Spinal cord (tissue), 10 donors: Measurements from ENCODE around the gene CPN2. TPM values are rescaled to one million over a fixed set of nuclear protein-coding genes. Genes with fewer than 3 reads are reported as not detected.

Experiments
- DNase-seq, 6 donors: peaks; one replicate each; pipeline versions ENCODE4 v3.0.0 to v3.0.0-alpha.2; 2013 to 2015; ENCODE audit warnings: low spot score in 6 of 6, low read depth in 4 of 6
- H3K27ac ChIP-seq: one replicate; pipeline ENCODE4 v1.5.1; 2013; ENCODE audit warnings: low read depth, low read length, control low read depth
- H3K27me3 ChIP-seq: one replicate; pipeline ENCODE4 v1.6.1; 2013; ENCODE audit warnings: low read length; ENCODE audit not compliant: control insufficient read depth, insufficient read depth
- H3K36me3 ChIP-seq: one replicate; pipeline ENCODE4 v1.6.1; 2013; ENCODE audit warnings: low read length; ENCODE audit not compliant: control insufficient read depth, insufficient read depth
- H3K4me1 ChIP-seq: one replicate; pipeline ENCODE4 v1.6.1; 2013; ENCODE audit warnings: low read length; ENCODE audit not compliant: control insufficient read depth, insufficient read depth
- H3K4me3 ChIP-seq: one replicate; pipeline ENCODE4 v1.5.1; 2013; ENCODE audit warnings: low read depth, low read length, control low read depth
- H3K9me3 ChIP-seq: one replicate; pipeline ENCODE4 v1.6.1; 2013; ENCODE audit warnings: low read length; ENCODE audit not compliant: control insufficient read depth, insufficient read depth
- WGBS: methylation state at CpG from one replicate; pipeline ENCODE4 v1.1.5; 2013; ENCODE audit warnings: missing lambda C conversion rate; ENCODE audit not compliant: insufficient coverage; 5-methylcytosine and 5-hydroxymethylcytosine counted together
- polyA plus RNA-seq, 2 donors: library from polyadenylated mRNA; unstranded; fragments of 120-200 nt; gene quantifications; one replicate each; pipeline ENCODE4 v1.2.1, GENCODE V29; 2013; ENCODE audit not compliant: insufficient read length in 2 of 2
- total RNA-seq, 2 donors: library from RNA; depleted of rRNA in 1 of 2; stranded (reverse); fragments of 120-200 nt in 1 of 2; fragments of >200 nt in 1 of 2; gene quantifications; one replicate each; pipeline versions ENCODE4 v1.2.3 to v1.2.4, GENCODE V29; 2013 to 2014
- donor health status: healthy.

CPN2 gene
- total and polyA plus RNA-seq, 4 donors, result not detected

GRCh38 chr3:194303749-194304148 lies 47.4 kb downstream of the CPN2 start:
- H3K27me3 ChIP-seq, result peaks cover 29% of the 10 kb centered on the region
- WGBS, result 75% methylated on average over 1 of the region's 1 CpG
- no peak for DNase-seq
- no peak overlapping the region for H3K4me3 ChIP-seq
- H3K9me3 ChIP-seq, result no peaks in the 10 kb centered on the region
- H3K4me1 ChIP-seq, result peaks cover 19% of the 10 kb centered on the region
- H3K27ac ChIP-seq, result no peak overlapping the region
- no peaks in the 10 kb centered on the region for H3K36me3 ChIP-seq

DNA sequence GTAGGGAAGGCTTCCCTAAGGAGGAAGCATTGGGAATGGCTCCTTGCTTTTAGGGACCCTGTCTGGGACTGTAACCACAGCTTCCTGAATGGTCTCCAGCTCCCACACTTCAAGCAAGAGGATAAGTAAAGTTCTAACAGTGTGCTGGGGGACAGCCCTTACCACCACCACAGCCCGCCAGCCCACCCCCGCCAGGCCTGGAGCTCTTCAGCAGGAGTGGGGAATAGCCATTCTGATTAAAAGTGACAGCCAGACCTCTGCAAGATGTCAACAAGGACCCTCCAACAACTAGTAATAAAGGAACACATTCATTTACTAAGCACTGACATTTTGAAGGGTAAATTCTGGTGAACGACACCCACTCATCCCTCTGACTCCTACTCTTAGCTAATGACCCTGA lies 49.4 kb downstream of the CPN2 start:
- Histone ChIP-seq H3K4me1 (peaks cover 27% of the 10 kb centered on the region), H3K36me3 (no peaks in the 10 kb centered on the region), H3K9me3 (no peaks in the 10 kb centered on the region), H3K27me3 (peaks cover 23% of the 10 kb centered on the region), H3K27ac (no peak overlapping the region), H3K4me3 (no peak overlapping the region)
- 85% methylated on average over 3 of the region's 3 CpGs for WGBS
- no peak for DNase-seq

- no peak for DNase-seq
- Histone ChIP-seq H3K4me1 (peaks cover 27% of the 10 kb centered on the region), H3K36me3 (no peaks in the 10 kb centered on the region), H3K4me3 (no peak overlapping the region), H3K9me3 (no peaks in the 10 kb centered on the region), H3K27me3 (peaks cover 21% of the 10 kb centered on the region), H3K27ac (no peak overlapping the region)
- WGBS, result 100% methylated on average over 2 of the region's 6 CpGs
These were observed 50.2 kb downstream of the CPN2 start for GRCh38 chr3:194300936-194301335.

DNA sequence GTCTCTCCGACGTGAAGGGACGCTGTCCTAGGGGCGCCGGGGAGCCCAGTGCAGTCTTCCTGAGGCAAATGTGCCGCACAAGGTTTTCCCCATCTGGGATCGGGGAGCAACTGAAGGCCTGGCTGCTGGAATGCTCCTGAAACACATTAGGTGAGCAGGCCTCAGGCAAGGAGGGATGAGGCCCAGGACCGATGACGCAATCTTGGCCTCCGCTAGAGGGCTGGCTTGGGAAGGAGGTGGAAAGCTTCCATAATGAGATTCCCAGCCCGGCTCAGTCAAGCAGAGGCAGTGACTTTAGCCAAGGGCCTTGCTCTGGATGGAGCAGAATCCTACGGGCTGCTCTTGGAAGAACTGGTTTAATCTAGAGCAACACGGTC lies 50.8 kb downstream of the CPN2 start:
- peaks cover 18% of the 10 kb centered on the region for H3K27me3 ChIP-seq
- H3K36me3 ChIP-seq, result no peaks in the 10 kb centered on the region
- 63% methylated on average over 10 of the region's 13 CpGs for WGBS
- peak in 2 of 6 donors; percentile 60 to 80 for DNase-seq
- H3K9me3 ChIP-seq, result no peaks in the 10 kb centered on the region
- peak overlapping the region; percentile 47 for H3K27ac ChIP-seq
- H3K4me1 ChIP-seq, result peaks cover 27% of the 10 kb centered on the region
- H3K4me3 ChIP-seq, result no peak overlapping the region

DNA sequence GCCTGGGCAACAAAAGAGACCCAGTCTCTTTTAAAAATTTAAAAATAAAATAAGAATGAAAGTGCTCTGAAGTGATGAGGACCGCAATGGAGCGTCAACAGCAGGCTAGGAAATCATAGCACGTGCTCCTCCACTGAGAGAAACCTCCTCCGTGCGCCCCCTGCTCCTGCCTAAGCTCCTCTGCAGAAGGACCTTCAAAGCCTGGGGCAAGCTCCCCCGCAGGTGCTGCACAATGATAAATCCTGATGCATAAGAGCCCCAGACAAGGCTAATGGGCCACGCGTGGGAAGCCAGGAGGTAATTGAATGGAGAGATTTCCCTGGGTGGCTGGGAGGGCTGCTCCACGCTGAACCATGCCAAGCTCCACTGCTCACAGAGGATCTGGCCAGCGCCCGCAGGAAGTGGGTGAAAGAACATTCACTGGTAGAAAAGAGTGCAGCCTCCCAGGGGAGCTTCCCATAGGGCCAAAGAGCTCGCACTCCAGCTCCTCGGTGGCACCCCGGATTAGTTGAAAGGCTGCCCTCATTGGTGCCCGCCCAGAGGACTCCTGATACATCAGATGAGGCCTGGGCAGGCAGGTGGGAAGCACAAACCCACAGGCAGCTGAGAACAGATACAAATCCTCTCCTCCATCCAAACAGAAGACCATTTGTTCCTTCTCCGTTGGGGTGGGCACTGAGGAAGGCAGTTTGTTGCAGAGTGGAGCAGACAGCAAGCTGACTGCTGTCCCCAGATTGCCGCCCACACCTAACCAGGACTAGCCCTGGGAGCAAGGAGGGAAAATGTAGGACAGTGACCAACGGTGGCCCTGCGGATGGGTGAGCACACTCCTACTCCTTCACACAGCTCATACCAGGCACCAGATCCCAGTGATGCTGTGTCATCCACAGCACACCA lies 52.5 kb downstream of the CPN2 start:
- Histone ChIP-seq H3K36me3 (no peaks in the 10 kb centered on the region), H3K4me1 (peaks cover 27% of the 10 kb centered on the region), H3K9me3 (no peaks in the 10 kb centered on the region), H3K27ac (peak overlapping the region; percentile 48), H3K27me3 (peaks cover 11% of the 10 kb centered on the region), H3K4me3 (no peak overlapping the region)
- 65% methylated on average over 13 of the region's 19 CpGs for WGBS
- DNase-seq, result peak in 1 of 6 donors; percentile 32

GRCh38 chr3:194296454-194297263 lies 54.5 kb downstream of the CPN2 start:
- Histone ChIP-seq H3K27ac (peak overlapping the region; percentile 8), H3K27me3 (peaks cover 6% of the 10 kb centered on the region), H3K4me1 (peaks cover 27% of the 10 kb centered on the region), H3K36me3 (no peaks in the 10 kb centered on the region), H3K4me3 (peak overlapping the region; percentile 45), H3K9me3 (no peaks in the 10 kb centered on the region)
- DNase-seq, result peak in 2 of 6 donors; percentile 58 to 81
- WGBS, result 3% methylated on average over 39 of the region's 47 CpGs

DNA sequence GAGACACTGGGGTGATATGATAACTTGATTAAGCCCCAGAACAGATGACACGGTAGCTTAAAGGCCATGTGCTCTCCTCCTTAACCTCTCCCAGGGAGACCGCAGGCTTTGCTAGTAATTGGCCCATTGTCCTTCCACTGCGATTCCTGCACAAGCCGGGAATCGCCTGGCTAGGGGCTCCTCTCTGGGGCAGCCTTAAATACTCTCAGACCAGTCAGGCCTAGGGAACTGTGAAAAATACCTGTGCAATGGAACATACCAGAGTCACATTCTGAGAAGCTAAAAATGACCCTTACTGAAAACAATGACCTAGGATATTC lies 56.3 kb downstream of the CPN2 start:
- H3K36me3 ChIP-seq, result no peaks in the 10 kb centered on the region
- WGBS, result 59% methylated on average over 5 of the region's 5 CpGs
- H3K9me3 ChIP-seq, result peaks cover 7% of the 10 kb centered on the region
- H3K4me3 ChIP-seq, result no peak overlapping the region
- peaks cover 20% of the 10 kb centered on the region for H3K4me1 ChIP-seq
- H3K27me3 ChIP-seq, result peaks cover 3% of the 10 kb centered on the region
- no peak overlapping the region for H3K27ac ChIP-seq
- DNase-seq, result no peak

DNA sequence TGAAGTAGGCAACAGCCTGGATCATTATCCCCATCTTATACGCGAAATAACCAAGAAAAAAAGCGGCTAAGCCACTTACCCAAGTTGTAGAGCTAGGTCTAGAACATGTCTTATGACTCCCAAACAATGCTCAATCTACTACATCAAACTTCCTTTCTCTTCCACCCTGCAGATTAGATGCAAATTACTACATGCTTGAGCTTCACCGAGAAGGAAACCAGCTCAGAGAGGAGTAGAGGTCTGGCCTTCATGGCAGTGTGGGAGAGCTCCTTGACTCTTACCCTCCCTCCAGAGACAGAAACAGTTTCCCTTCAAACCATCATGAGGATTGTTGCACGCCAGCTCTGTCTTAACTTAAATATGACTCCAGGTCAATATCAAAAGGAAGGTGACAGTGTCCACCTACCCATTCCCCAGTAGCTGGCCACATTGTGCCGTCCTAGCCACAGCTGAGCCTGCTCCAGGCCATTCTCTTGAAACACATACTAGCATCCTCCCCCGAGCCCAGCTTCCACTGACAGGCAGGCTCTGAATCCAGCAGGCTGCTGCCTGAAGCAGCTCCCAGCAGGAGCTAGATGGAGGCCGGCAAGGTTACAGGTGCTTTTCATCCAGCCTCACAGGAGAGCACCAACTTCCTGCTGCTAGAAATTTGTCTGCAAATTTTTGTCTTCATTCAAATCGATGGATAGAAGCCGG lies 56.8 kb downstream of the CPN2 start:
- peaks cover 20% of the 10 kb centered on the region for H3K4me1 ChIP-seq
- peaks cover 7% of the 10 kb centered on the region for H3K9me3 ChIP-seq
- H3K36me3 ChIP-seq, result no peaks in the 10 kb centered on the region
- no peak overlapping the region for H3K27ac ChIP-seq
- 84% methylated on average over 8 of the region's 10 CpGs for WGBS
- H3K4me3 ChIP-seq, result no peak overlapping the region
- no peak for DNase-seq
- H3K27me3 ChIP-seq, result peaks cover 3% of the 10 kb centered on the region

DNA sequence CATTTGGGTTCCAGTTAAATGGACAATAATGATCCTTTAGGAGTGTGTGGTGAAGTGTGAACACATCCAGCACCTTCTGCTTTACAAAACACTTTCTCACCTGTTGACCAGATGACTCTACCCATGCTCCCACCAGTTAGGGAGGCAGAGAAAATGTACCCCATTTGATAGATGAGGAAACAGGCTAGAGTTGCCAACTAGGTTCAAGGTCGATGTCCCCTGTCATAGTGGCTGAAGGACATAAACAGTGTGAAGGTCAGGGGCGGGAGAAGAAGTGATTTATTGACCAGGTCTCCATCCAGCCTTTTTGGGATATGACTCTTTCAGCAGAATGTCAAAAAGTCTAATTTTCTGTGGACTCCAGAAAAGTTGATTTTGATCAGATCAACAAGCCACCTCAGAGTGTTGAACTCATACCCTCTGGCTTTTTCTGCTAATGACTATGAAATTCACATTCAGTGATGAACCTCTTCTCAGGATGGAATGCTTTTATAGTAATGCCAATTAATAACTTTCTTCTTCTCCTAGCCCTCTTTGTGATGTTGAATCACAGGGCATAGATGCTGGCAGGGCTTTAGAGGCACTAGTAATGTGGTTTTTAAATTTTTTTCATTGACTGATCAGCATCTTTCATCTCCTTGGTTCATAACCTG lies 57.5 kb downstream of the CPN2 start:
- Histone ChIP-seq H3K4me1 (peaks cover 17% of the 10 kb centered on the region), H3K9me3 (peaks cover 7% of the 10 kb centered on the region), H3K27me3 (peaks cover 3% of the 10 kb centered on the region), H3K27ac (no peak overlapping the region), H3K36me3 (no peaks in the 10 kb centered on the region), H3K4me3 (no peak overlapping the region)
- WGBS, result 100% methylated on average over 1 of the region's 2 CpGs
- no peak for DNase-seq
